Activated B cell treated with CpG ODN at 0.5 μM for 24 hours (primary cell): ENCODE data around the gene TSR3. TPM values are rescaled to one million over a fixed set of nuclear protein-coding genes. Genes with fewer than 3 reads are reported as not detected.

Experiments used
- ATAC-seq: fragments of 200-7000 bp; cut with Tn5 transposase; one replicate; pipeline ENCODE4 v1.10.0; 2021; ENCODE audit warnings: low read depth, mild to moderate bottlenecking, moderate library complexity
- CTCF ChIA-PET: fragments of 350-600 bp; sonication (Branson Sonifier 250); formaldehyde crosslinking; loops from one replicate; lab custom pipeline; 2021; ENCODE audit warnings: antibody characterized with exemption; lab: Charles Lee
- POLR2A ChIA-PET: fragments of 350-600 bp; sonication (Branson Sonifier 250); formaldehyde crosslinking; loops from one replicate; lab custom pipeline; 2021; ENCODE audit warnings: antibody characterized with exemption; lab: Charles Lee
- DNase-seq: peaks from one replicate; pipeline ENCODE4 v3.0.0; 2022
- H3K27ac Mint-ChIP-seq: one replicate; pipeline ENCODE4 v1.8.0; 2020; ENCODE audit warnings: mixed read lengths
- H3K27me3 Mint-ChIP-seq: one replicate; pipeline ENCODE4 v1.8.0; 2021; ENCODE audit warnings: mixed read lengths
- H3K36me3 Mint-ChIP-seq: one replicate; pipeline ENCODE4 v1.8.0; 2021; ENCODE audit warnings: low read depth, mixed read lengths
- H3K4me1 Mint-ChIP-seq: one replicate; pipeline ENCODE4 v1.8.0; 2021; ENCODE audit warnings: mixed read lengths
- H3K4me3 Mint-ChIP-seq: one replicate; pipeline ENCODE4 v1.8.0; 2020; ENCODE audit warnings: mild to moderate bottlenecking, mixed read lengths
- H3K9me3 Mint-ChIP-seq: one replicate; pipeline ENCODE4 v1.8.0; 2020; ENCODE audit warnings: mixed read lengths
- CTCF ChIP-seq: fragments of 200-600 bp; IDR thresholded peaks from one replicate; pipeline ENCODE4 v1.8.0; 2022; ENCODE audit warnings: antibody characterized with exemption, mild to moderate bottlenecking
- intact Hi-C: fragments of 100-400 bp; cut with micrococcal nuclease; formaldehyde crosslinking; loops from one replicate; pipeline ENCODE4 v1.15.1; 2024
- total RNA-seq: library from RNA; stranded (reverse); gene quantifications from 2 replicates; pipeline ENCODE4 v1.2.3, GENCODE V29; 2022

Gene TSR3
- total RNA-seq, 1 donor from 2014 or later: 45.3 TPM

GRCh38 chr16:1335996-1336395 lies 15.7 kb downstream of the TSR3 start:
- ChIA-PET POLR2A (no interaction called here), CTCF (no interaction called here)
- no peaks in the 10 kb centered on the region for H3K9me3 Mint-ChIP-seq
- peaks cover 34% of the 10 kb centered on the region for H3K4me1 Mint-ChIP-seq
- no peaks in the 10 kb centered on the region for H3K36me3 Mint-ChIP-seq
- no peak for TF ChIP-seq CTCF
- no peak for DNase-seq
- intact Hi-C loops: no loop called here
- no peak for ATAC-seq
- H3K4me3 Mint-ChIP-seq: no peak overlapping the region
- H3K27me3 Mint-ChIP-seq: peaks cover 7% of the 10 kb centered on the region
- H3K27ac Mint-ChIP-seq: no peak overlapping the region

DNA sequence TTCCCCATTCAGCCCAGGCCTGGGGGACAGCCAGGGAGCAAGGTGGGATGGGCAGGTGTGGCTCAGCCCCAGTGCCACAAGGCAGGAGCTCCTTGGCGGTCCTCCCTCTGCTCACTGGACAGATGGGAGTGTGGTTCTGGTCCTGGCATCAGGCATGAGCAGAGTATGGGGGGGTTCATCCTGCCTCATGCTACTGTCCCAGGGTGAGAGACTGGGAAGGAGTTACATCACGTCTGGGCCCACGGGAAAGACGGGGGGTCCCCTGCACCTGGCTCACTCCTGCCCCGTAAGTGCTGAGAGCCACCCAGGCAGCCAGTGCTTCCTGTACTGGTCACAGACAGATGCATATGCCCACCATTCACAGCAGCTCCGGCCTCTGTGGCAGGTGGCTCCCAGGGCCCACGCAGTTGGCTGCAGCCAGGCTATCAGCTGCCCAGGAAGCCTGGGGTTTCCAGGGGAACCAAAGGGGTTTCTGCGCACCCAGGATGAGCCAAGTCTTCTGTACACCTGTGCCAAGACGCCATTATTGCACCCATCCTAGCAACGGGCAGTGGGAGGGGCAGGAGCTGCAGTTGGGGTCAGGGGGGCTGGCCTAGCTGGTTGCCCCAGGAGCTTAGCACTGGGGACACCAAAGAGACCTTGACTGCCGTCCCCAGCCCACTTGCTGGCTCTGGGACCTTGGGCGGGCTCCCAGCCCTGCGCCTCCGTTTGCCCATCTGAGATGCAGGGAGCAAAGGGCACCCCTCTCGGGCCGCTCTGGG lies 16.3 kb downstream of the TSR3 start:
- CTCF ChIA-PET: no interaction called here
- intact Hi-C loops: no loop called here
- no peak overlapping the region for H3K4me3 Mint-ChIP-seq
- H3K36me3 Mint-ChIP-seq: no peaks in the 10 kb centered on the region
- ATAC-seq (no peak), DNase-seq (no peak)
- H3K27ac Mint-ChIP-seq: no peak overlapping the region
- TF ChIP-seq CTCF: no peak
- peaks cover 36% of the 10 kb centered on the region for H3K4me1 Mint-ChIP-seq
- H3K27me3 Mint-ChIP-seq: peaks cover 7% of the 10 kb centered on the region
- H3K9me3 Mint-ChIP-seq: no peaks in the 10 kb centered on the region
- POLR2A ChIA-PET: no interaction called here

DNA sequence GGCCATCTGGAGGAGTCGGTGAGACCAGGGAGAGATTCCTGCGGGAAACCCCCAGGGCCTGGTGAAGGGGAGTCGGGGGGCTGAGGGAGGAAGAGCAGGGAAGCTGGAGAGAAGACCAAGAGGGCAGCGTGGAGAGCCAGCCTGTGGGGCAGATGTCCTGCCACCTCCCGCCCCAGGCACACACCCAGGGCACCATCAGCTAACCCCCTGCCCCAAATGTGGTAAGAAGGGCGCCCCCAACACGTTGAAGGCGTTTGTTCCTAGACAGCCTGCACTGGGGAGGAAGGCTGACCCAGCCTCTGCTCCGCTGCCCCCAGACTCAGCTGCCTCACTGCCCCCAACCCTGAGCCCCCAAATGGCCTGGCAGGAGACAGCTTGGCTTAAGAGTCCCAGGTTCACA lies 16.9 kb downstream of the TSR3 start:
- intact Hi-C loops: no loop called here
- no peaks in the 10 kb centered on the region for H3K9me3 Mint-ChIP-seq
- H3K4me3 Mint-ChIP-seq: peak overlapping the region; percentile 48
- CTCF ChIA-PET: no interaction called here
- no peak for DNase-seq
- no peak overlapping the region for H3K27ac Mint-ChIP-seq
- ATAC-seq: no peak
- H3K27me3 Mint-ChIP-seq: peaks cover 7% of the 10 kb centered on the region
- peaks cover 36% of the 10 kb centered on the region for H3K4me1 Mint-ChIP-seq
- POLR2A ChIA-PET: no interaction called here
- no peaks in the 10 kb centered on the region for H3K36me3 Mint-ChIP-seq
- no peak for TF ChIP-seq CTCF

- H3K4me3 Mint-ChIP-seq: peak overlapping the region; percentile 48
These were observed 17.6 kb downstream of the TSR3 start for GRCh38 chr16:1333854-1334700.

More at GRCh38 chr16:1333854-1334700, 17.6 kb downstream of the TSR3 start:
- no peak for TF ChIP-seq CTCF
- CTCF ChIA-PET: no interaction called here
- Mint-ChIP-seq H3K36me3 (no peaks in the 10 kb centered on the region), H3K9me3 (no peaks in the 10 kb centered on the region), H3K4me1 (peaks cover 36% of the 10 kb centered on the region), H3K27me3 (peaks cover 7% of the 10 kb centered on the region), H3K27ac (no peak overlapping the region)
- intact Hi-C loops: loop anchor here (1.0 kb wide), 1 partner anchor 9 kb away; no protein-coding TSS in a partner anchor
- DNase-seq (no peak), ATAC-seq (no peak)
- POLR2A ChIA-PET: no interaction called here
